Measurements from ENCODE around the gene TOLLIP. TPM values are rescaled to one million over a fixed set of nuclear protein-coding genes. Genes with fewer than 3 reads are reported as not detected.

Gene TOLLIP
- total RNA-seq, 4 donors from 2014 or later, result 53.0 to 106 (median 63.6) TPM

DNA sequence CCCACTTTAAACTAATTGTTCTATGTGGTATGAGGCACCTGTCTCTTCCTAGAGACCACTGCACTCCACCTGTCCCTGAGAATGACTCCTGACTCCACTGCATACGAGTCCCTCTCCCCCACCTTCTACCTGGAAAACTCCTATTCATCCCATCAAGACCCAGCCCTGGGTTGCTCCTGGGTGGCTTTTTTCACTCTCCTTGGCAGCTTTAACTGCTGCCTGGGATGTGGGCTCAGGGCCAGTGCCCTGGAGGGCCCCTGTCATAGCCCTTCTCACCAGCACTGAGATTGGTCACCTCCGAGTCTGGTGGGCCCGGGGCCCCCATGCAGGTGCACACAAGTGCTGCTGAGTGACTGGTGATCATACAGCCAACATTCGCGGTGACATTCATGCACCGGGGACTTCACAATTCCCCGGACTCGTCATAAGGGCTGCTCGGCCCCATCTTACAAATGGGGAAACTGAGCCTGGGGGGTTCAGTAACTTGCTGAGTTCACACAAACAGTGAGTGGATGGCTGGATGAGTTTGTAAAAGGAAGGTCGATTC is 25.9 kb upstream of the TOLLIP start:
- TF ChIP-seq POLR2A (IDR thresholded peaks at IDR 0.05), result no peak
- TF ChIP-seq, protein P1, sequence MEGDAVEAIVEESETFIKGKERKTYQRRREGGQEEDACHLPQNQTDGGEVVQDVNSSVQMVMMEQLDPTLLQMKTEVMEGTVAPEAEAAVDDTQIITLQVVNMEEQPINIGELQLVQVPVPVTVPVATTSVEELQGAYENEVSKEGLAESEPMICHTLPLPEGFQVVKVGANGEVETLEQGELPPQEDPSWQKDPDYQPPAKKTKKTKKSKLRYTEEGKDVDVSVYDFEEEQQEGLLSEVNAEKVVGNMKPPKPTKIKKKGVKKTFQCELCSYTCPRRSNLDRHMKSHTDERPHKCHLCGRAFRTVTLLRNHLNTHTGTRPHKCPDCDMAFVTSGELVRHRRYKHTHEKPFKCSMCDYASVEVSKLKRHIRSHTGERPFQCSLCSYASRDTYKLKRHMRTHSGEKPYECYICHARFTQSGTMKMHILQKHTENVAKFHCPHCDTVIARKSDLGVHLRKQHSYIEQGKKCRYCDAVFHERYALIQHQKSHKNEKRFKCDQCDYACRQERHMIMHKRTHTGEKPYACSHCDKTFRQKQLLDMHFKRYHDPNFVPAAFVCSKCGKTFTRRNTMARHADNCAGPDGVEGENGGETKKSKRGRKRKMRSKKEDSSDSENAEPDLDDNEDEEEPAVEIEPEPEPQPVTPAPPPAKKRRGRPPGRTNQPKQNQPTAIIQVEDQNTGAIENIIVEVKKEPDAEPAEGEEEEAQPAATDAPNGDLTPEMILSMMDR (IDR thresholded peaks at IDR 0.05), result peak in 1 of 6 experiments; percentile 2
- intact Hi-C loops (cut with DNase I), result no loop called here
- Histone ChIP-seq H3K4me3 (peak overlapping the region in 3 of 4 donors; percentile 55 to 69 (median 60)), H3K9me3 (no peaks in the 10 kb centered on the region), H3K27me3 (no peaks in the 10 kb centered on the region), H3K27ac (peak overlapping the region; percentile 69 to 92 (median 88)), H3K36me3 (no peaks in the 10 kb centered on the region), H3K4me1 (peaks cover 13 to 26% (median 13%) of the 10 kb centered on the region in 3 donors)
- DNase-seq, result no peak
- WGBS, 2 donors, result 41 to 52% methylated on average over 4 to 8 of the region's 10 CpGs

DNA sequence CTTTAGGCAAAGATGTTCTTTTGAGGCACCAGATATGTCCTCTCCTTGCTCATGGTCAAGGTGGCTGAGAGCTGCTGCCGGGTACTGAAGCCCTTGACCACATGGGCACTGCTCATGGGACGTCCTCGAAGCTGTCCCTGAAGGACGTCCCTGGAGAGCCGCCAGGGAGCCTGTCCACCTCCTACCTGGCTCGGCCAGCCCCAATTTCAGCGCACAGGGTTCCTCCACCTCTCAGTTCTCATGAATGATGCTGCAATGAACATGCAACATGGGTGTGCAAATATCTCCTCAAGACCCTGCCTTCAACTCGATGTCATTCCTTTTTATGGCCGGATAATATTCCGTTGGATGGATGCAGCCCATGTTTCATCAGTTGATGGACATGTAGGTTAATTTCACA is 24.4 kb upstream of the TOLLIP start:
- 93 to 100% methylated on average over 9 to 10 of the region's 10 CpGs for WGBS, 2 donors
- Histone ChIP-seq H3K27me3 (peaks cover 0 to 3% (median 0%) of the 10 kb centered on the region in 4 donors), H3K36me3 (no peaks in the 10 kb centered on the region), H3K4me3 (no peak overlapping the region), H3K4me1 (peaks cover 13 to 26% (median 13%) of the 10 kb centered on the region in 3 donors), H3K27ac (no peak overlapping the region), H3K9me3 (no peaks in the 10 kb centered on the region)
- intact Hi-C loops (cut with DNase I), result no loop called here
- no peak for DNase-seq
- TF ChIP-seq, protein P1 (IDR thresholded peaks at IDR 0.05), result no peak
- no peak for TF ChIP-seq POLR2A (IDR thresholded peaks at IDR 0.05)

DNA sequence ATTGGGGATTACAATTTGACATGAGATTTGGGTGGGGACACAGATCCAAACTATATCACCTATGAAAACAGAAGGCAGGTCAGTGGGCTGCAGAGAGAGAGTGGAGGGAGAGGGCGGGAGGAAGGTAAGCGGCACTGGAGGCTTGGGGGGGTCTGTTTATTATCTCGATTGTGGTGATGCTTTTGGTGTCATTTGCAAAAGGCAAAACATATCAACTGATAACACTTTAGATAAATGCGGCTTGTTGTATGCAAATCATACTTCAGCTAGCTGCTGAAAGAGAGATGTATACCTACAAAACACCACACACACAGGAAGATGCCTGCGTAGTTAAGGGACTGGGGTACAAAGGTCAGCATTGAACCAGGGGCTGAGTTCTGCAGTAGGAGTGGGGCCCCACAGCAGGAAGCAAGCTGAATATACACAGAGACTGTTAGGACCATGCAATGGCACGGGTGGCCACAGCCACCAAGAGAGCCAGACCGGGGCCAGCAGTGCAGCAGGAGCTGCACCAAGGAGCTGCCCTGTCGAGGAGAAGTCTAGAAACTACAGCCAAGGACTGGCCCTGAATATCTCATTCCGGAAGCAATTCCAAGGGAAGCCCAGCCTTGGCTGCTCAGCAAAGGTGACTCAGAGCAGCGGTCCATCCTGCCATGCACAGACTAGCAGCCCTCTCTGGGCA is 23.8 kb upstream of the TOLLIP start:
- H3K27ac ChIP-seq, result no peak overlapping the region
- no peak for TF ChIP-seq POLR2A (IDR thresholded peaks at IDR 0.05)
- TF ChIP-seq, protein P1 (IDR thresholded peaks at IDR 0.05), result no peak
- H3K4me1 ChIP-seq, result peaks cover 13 to 26% (median 13%) of the 10 kb centered on the region in 3 donors
- H3K36me3 ChIP-seq, result no peaks in the 10 kb centered on the region
- H3K9me3 ChIP-seq, result peaks cover 0 to under 1% (median under 1%) of the 10 kb centered on the region in 3 donors
- intact Hi-C loops (cut with DNase I), result no loop called here
- no peak overlapping the region for H3K4me3 ChIP-seq
- H3K27me3 ChIP-seq, result peaks cover 0 to 3% (median 0%) of the 10 kb centered on the region in 4 donors
- 76 to 80% methylated on average over 8 to 9 of the region's 10 CpGs for WGBS, 2 donors
- DNase-seq, result no peak

DNA sequence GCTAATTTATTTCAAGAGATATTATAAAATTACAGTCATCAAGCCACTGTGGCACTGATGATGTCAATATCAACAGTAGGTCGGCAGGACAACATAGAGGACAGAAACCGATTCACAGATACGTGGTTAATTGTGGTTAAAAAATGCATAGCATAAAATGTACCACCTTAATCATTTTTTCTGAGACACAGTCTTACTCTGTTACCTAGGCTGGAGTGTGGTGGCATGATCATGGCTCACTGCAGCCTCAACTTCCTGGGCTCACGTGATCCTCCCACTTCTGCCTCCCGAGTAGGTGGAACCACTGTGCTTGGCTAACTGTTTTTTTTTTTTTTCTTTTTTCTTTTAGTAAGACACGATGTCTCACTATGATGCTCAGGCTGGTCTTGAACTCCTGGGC is 21.0 kb upstream of the TOLLIP start:
- TF ChIP-seq POLR2A (IDR thresholded peaks at IDR 0.05), result no peak
- TF ChIP-seq, protein P1 (IDR thresholded peaks at IDR 0.05), result no peak
- no peak for DNase-seq
- peaks cover 0 to 30% (median 0%) of the 10 kb centered on the region in 4 donors for H3K27me3 ChIP-seq
- H3K4me1 ChIP-seq, result peaks cover 3 to 12% (median 4%) of the 10 kb centered on the region in 3 donors
- intact Hi-C loops (cut with DNase I), result no loop called here
- no peak overlapping the region for H3K4me3 ChIP-seq
- WGBS, 2 donors, result 75 to 78% methylated on average over 6 of the region's 6 CpGs
- peaks cover 0 to 8% (median 6%) of the 10 kb centered on the region in 3 donors for H3K9me3 ChIP-seq
- no peaks in the 10 kb centered on the region for H3K36me3 ChIP-seq
- H3K27ac ChIP-seq, result no peak overlapping the region

DNA sequence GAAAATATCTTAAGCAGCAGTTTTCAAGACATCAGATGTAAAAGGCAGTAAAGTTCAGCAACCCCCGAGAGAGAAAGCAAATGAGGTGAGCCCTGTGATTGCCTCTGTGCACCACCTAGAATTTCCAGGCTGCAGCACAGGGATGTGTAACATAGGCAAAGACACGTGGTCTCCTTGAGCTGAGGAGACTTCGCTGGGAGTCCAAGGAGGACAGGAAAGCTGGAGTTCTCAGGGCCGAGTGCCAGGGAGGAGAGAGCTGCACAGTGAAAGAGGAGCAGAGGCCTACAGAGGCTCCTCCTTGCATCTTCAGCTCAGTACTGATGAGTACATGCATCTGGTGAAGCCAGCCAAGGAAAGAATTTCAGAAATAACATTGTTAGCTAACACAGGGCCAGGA is 17.6 kb upstream of the TOLLIP start:
- no peak for DNase-seq
- Histone ChIP-seq H3K4me3 (no peak overlapping the region), H3K27ac (peak overlapping the region in 2 of 4 donors; percentile 4 to 48), H3K4me1 (peaks cover 0 to 6% (median 0%) of the 10 kb centered on the region in 3 donors), H3K27me3 (peaks cover 0 to 34% (median 0%) of the 10 kb centered on the region in 4 donors), H3K9me3 (peaks cover 0 to 8% (median 6%) of the 10 kb centered on the region in 3 donors), H3K36me3 (no peaks in the 10 kb centered on the region)
- 53 to 74% methylated on average over 4 of the region's 4 CpGs for WGBS, 2 donors
- TF ChIP-seq, protein P1 (IDR thresholded peaks at IDR 0.05), result no peak
- no peak for TF ChIP-seq POLR2A (IDR thresholded peaks at IDR 0.05)
- intact Hi-C loops (cut with DNase I), result no loop called here

All from esophagus squamous epithelium (tissue), 5 donors.